IPS DF 4.7 (cell line): Measurements from ENCODE around the gene SNTA1.
"Not testable (repeated sequence)": the region's sequence is repeated elsewhere in the genome, so short reads cannot be mapped to it uniquely, and the experiment has no call there.

Experiments used
- DNase-seq: peaks from one replicate; pipeline ENCODE4 v3.0.0-alpha.2; 2013; ENCODE audit warnings: low spot score; ENCODE audit errors: extremely low read depth

SNTA1 gene

DNA sequence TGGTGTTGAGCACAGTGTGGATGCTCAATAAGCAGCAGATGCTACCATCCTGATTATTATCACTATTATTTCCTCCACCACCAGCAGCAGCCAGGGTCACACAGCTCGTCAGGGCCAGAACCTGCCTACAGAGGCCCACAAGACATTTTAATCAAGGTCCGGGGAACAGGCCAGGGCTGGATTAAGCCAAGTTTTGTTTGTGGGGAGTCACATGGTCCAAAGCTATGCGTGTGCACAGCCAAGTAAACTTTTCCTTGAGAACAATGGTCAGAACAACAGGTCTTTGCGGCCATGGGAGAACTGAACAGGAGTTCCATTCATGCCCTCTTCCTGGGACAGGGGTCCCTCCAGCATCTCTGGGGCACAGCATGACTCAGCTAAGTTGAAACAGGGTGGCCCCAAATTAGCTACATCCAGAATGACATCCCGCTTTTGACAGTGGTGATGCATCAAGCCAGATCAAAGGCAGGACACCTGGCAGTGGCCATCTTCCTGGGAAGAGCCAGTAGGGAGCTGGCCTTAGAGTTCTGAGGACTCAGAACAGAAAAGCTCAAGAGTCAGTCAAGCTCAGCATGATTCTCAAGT is 11.7 kb downstream of the SNTA1 start:
- no peak for DNase-seq

- DNase-seq, result not testable (repeated sequence)
Measured at GRCh38 chr20:33423875-33424274, 19.7 kb downstream of the SNTA1 start.

GRCh38 chr20:33423141-33423834 is 20.3 kb downstream of the SNTA1 start:
- no peak for DNase-seq

GRCh38 chr20:33419140-33419974 is 24.2 kb downstream of the SNTA1 start:
- no peak for DNase-seq

DNA sequence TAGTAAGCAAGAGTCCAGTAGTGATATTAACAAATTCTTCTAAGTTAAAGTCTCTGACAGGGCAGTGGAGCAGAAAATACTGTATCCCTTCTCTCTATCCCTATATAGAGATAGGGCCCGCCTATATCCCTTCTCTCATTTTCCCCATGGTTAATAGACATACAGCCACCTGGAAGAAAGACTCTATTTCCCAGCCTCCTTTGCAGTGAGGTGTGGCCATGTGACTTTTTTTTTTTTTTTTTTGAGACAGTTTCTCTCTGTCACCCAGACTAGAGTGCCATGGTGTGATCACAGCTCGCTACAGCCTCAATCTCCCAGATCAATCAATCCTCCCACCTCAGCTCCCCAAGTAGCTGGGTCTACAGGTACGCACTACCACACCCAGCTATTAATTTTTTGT is 25.5 kb downstream of the SNTA1 start:
- DNase-seq, result no peak

DNA sequence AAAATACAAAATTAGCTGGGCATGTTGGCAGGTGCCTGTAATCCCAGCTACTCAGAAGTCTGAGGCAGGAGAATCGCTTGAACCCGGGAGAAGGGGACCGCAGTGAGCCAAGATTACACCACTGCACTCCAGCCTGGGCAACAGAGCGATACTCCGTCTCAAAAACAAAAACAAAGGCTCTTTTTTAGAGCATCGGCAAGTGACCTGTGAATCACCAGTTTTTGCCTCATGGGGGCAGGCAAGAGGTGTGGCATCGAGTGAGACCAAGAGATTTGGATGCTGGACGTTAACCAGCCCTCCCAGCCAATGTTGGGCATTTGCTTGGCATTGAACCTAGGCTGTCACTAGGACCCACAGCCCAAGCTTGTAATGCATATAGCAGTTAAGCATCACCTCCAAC is 27.6 kb downstream of the SNTA1 start:
- DNase-seq, result no peak

DNA sequence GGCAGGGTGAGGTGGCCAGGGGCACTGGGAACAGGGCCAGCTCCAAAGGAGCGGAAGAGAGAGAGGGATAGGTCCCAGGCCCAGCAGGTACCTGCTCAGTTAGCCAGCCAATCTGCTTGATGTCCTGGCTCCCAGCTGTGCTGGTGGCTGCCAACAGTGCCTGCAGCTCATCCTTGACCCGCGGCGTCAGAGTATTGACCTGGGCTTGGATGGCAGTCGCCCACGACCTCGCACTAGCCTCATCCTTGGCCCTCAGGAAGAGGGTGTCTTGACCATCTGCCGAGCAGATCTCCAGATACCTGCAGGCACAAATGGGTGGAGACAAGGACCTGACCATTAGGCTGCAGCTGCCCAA is 31.1 kb downstream of the SNTA1 start:
- no peak for DNase-seq

DNA sequence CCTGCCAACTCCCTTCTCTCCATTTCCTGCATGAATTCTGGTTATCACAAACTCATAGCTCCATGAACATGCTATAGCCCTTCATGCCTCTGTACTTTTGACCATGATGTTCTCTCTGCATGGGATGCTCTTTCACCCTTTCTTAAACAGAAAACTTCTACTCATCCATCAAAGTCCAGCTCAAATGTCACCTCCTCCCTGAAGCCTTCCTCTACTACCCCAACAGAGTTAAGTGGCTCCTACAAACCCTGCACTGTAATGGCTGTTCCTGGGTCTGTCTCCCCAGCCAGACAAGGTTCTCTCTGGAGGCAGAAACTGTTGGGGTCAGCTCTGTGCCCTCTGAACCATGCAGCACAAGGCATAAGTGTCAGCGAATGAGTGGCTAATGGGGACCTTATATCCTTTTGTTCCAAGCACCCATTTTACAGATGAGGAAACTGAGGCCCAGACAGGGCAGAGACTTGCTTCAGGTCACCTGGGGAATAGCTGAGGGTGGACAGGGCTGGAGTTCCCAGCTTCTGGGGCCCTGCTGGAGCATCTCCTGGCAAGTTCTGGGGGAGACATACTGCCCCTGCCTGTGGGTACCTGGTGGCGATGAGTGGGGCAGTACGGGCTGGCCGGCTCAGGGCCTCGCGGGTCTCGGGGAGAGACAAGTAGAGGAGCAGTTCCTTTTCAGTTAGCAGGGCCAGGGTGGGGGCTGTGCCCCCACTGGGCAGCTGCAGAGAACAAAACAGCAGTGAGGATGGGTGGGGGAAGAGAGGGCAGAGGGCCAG is 31.7 kb downstream of the SNTA1 start:
- DNase-seq, result no peak

DNA sequence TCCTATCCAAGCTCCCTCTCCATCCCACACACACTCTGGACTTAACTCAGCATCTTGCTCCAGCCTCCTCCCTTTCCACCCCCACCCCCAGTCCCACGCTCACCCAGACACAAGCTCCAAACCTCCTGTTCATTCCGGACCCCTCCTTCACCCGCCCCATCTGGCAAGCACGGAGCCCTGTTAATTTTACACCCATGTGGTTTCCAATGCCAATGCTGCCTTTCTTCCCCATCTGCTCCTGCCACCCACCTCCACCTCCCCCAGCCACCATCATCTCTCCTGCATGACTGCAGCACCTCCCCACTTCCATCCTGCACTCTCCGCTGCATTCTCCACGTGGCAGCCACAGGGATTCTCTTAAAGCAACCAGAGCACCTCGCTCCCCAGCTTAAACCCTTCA is 32.3 kb downstream of the SNTA1 start:
- DNase-seq, result no peak

DNA sequence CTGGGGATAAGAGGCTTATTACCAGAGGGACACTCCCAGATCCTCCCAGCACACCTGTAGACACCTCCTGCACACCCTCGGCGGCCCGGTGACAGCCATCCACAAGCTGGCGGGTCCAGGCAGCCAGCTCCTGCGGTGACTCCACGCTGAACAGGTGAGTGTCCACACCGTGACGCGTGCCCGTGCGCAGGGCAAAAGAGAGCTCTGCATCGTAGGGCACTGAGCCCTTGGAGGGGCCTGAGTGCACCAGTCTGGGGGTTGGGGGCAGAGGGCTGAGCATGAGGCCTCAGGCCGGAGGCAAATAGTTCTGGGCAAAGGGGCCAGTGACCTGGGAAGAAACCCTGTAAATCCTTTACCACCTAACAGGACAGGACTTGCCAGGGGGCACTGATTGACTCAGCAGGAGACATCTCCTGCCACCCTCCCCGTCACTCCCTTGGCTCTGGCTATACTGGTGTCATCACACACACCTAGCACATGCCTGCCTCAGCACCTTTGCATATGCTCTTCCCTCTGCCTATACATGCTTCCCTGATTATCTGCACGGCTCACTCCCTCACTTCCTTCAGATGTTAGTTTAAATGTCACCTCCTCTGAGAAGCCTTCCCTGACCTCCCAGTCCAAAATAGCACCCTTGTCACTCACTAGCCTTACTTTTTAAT is 33.4 kb downstream of the SNTA1 start:
- DNase-seq, result no peak

- DNase-seq, result no peak
Measured at GRCh38 chr20:33408716-33409654, 34.6 kb downstream of the SNTA1 start.

- DNase-seq, result no peak
Measured at GRCh38 chr20:33408313-33408712, 35.2 kb downstream of the SNTA1 start.

DNA sequence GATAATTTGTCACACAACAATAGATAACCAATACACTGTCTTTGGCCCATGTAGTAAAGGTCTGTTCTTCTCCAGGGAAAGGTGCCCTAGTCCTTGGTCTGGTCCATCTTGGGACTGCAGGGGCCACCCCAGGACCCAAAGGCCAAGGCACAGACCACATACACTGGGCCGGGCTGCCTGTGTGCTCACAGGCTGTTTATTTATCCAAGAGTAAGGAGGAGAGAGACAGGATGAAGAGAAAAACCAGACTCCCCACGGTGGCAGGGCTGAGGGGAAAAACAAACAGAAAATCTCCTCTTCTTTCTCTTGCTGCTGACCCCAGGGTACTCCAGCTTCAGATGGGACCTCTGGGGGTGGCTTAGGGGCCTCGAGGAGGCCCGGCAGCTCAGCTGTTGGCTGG is 35.8 kb downstream of the SNTA1 start:
- no peak for DNase-seq

DNA sequence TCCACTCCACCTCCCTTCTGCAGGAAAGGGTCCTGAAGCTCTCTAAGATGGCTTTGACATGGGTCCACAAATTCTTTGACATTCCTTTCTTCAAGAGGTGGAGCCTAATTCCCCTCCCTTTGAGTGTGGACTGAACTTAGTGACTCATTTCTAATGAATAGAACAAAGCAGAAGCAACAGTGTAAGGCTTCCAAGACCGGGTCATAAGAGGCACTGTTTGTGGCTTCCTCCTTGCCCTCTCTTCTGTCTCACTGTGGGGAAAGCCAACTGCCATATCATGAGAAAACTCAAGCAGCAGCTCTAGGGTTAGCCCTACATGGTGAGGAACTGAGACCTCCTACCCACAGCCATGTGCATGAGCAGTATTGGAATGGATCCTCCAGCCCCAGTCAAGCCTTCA is 36.3 kb downstream of the SNTA1 start:
- no peak for DNase-seq

DNA sequence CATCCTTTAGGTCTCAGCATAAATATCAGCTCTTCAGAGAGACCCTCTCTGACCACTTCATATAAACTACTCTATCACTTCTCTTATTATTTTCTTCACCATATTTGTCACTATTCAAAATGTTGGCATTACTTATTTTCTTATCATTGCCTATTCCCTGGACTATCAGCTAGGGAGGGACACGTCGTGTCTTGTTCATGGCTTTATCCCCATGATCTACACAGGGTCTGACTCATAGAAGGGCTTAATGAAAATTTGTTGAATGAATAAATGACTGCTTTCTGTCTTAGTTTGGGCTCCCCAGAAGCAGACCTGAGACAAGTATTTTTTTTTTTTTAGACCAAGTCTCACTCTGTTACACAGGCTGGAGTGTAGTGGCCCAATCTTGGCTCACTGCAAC is 39.3 kb downstream of the SNTA1 start:
- DNase-seq, result no peak

DNA sequence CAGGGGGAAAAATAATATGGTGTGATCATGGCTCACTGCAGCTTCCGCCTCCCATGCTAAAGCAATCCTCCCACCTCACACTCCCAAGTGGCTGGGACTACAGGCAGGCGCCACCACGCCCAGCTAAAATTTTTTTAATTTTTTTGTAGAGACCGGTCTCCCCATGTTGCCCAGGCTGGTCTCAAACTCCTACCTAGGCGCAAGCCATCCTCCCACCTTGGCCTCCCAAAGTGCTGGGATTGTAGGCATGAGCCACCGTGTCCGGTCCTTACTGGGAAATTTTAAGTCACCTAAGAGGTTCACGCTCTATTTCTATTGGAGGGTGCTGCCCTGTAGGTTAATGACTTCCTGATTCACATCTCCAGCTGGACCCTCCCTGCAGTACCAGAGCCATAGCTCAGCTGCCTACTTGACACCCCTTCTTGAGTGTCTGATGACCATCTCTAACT is 41.6 kb downstream of the SNTA1 start:
- DNase-seq, result no peak

DNA sequence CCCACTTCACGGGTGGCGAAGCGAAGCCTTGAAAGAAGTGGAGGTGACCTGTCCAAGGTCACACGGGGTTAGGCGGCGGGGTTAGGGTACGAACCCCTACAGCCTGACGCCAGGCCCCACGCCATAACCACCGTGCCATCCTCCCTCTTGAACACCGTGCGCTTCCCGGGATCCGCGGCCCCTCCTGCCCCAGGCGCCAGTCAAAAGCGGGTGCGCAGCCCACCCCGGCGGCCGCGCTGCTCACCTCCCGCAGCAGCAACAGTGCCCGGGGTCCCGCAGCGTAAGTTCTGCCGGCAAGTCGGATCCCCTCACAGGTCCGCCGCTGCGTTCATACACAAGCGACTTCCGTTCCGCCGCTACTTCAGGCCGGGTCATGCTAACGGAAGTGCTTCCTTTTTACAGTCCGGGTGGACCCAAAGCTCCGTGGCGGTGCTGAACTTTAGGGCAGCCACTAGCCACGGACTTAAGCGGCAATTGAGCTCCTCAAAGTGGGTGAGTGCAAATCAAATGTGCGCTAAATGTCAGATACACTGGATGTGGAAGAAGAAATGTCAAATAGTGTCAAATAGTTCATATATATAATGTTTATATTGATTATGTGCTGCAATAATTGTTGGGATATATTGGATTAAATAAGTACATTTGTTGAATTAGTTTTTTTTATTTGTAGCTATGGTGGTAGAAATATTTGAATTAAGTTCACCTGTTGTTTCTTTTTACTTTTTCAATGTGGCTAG is 42.2 kb downstream of the SNTA1 start, which contains the start of gene CDK5RAP1:
TSS of gene CDK5RAP1 (minus strand) at position 336 of the 737 bp plus-strand sequence. CDS start 4,455 bp downstream, outside the sequence.
- DNase-seq, result peak; percentile 60

- DNase-seq, result no peak
Measured at GRCh38 chr20:33400812-33401183, 42.8 kb downstream of the SNTA1 start.

DNA sequence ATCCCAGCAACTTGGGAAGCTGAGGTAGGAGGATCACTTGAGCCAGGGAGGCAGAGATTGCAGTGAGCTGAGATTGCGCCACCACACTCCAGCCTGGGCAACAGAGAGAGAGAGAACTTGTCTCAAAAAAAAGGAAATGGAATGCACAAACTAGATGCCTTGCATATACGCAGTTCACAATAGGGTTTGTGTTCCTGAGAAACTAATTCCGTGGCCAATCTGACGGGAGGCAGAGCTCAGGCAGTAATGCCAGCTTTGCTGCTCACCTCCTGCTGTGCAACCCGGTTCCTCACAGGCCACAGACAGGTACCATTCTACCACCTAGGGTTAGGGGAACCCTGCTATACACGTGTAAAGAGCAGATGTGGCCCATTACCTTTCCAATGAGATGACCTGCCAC is 43.6 kb downstream of the SNTA1 start:
- no peak for DNase-seq
